Measurements from ENCODE around the gene VPS13A. TPM values are rescaled to one million over a fixed set of nuclear protein-coding genes. Genes with fewer than 3 reads are reported as not detected.

Gene VPS13A
- total RNA-seq, 1 donor from 2014 or later: 19.5 TPM

- H3K27me3 ChIP-seq (ENCODE audit: control insufficient read depth, insufficient read depth, low read length): no peaks in the 10 kb centered on the region
- FAIRE-seq (no peak), DNase-seq (ENCODE audit: low read depth) (peak; percentile 68)
- H3K4me3 ChIP-seq (ENCODE audit: low read depth, low read length): no peak overlapping the region
- no peaks in the 10 kb centered on the region for H3K36me3 ChIP-seq (ENCODE audit: control insufficient read depth, insufficient read depth, low read length)
- no peak for TF ChIP-seq CTCF (IDR thresholded peaks at IDR 0.05; ENCODE audit: insufficient read depth, low read length, severe bottlenecking)
Observed at GRCh38 chr9:77218612-77219011, 41.3 kb downstream of the VPS13A start.

GRCh38 chr9:77221431-77221830, 44.1 kb downstream of the VPS13A start:
- no peaks in the 10 kb centered on the region for H3K27me3 ChIP-seq (ENCODE audit: control insufficient read depth, insufficient read depth, low read length)
- no peak for DNase-seq (ENCODE audit: low read depth)
- no peak for FAIRE-seq
- peaks cover 1% of the 10 kb centered on the region for H3K36me3 ChIP-seq (ENCODE audit: control insufficient read depth, insufficient read depth, low read length)
- no peak overlapping the region for H3K4me3 ChIP-seq (ENCODE audit: low read depth, low read length)
- no peak for TF ChIP-seq CTCF (IDR thresholded peaks at IDR 0.05; ENCODE audit: insufficient read depth, low read length, severe bottlenecking)

- Histone ChIP-seq H3K27me3 (ENCODE audit: control insufficient read depth, insufficient read depth, low read length) (no peaks in the 10 kb centered on the region), H3K36me3 (ENCODE audit: control insufficient read depth, insufficient read depth, low read length) (peaks cover 1% of the 10 kb centered on the region), H3K4me3 (ENCODE audit: low read depth, low read length) (no peak overlapping the region)
- DNase-seq (ENCODE audit: low read depth) (peak; percentile 22), FAIRE-seq (no peak)
- TF ChIP-seq CTCF (IDR thresholded peaks at IDR 0.05; ENCODE audit: insufficient read depth, low read length, severe bottlenecking): no peak
Observed at GRCh38 chr9:77224746-77225312, 47.5 kb downstream of the VPS13A start.

- DNase-seq (ENCODE audit: low read depth): no peak
- no peak for TF ChIP-seq CTCF (IDR thresholded peaks at IDR 0.05; ENCODE audit: insufficient read depth, low read length, severe bottlenecking)
- Histone ChIP-seq H3K27me3 (ENCODE audit: control insufficient read depth, insufficient read depth, low read length) (no peaks in the 10 kb centered on the region), H3K4me3 (ENCODE audit: low read depth, low read length) (no peak overlapping the region), H3K36me3 (ENCODE audit: control insufficient read depth, insufficient read depth, low read length) (no peaks in the 10 kb centered on the region)
- no peak for FAIRE-seq
Observed at GRCh38 chr9:77236693-77237092, 59.4 kb downstream of the VPS13A start.

- Histone ChIP-seq H3K4me3 (ENCODE audit: low read depth, low read length) (no peak overlapping the region), H3K27me3 (ENCODE audit: control insufficient read depth, insufficient read depth, low read length) (no peaks in the 10 kb centered on the region), H3K36me3 (ENCODE audit: control insufficient read depth, insufficient read depth, low read length) (peaks cover 1% of the 10 kb centered on the region)
- DNase-seq (ENCODE audit: low read depth): no peak
- FAIRE-seq: no peak
- TF ChIP-seq CTCF (IDR thresholded peaks at IDR 0.05; ENCODE audit: insufficient read depth, low read length, severe bottlenecking): no peak
Observed at GRCh38 chr9:77237896-77238295, 60.6 kb downstream of the VPS13A start.

GRCh38 chr9:77251050-77251449, 73.7 kb downstream of the VPS13A start:
- DNase-seq (ENCODE audit: low read depth) (no peak), FAIRE-seq (no peak)
- TF ChIP-seq CTCF (IDR thresholded peaks at IDR 0.05; ENCODE audit: insufficient read depth, low read length, severe bottlenecking): no peak
- no peaks in the 10 kb centered on the region for H3K27me3 ChIP-seq (ENCODE audit: control insufficient read depth, insufficient read depth, low read length)
- no peaks in the 10 kb centered on the region for H3K36me3 ChIP-seq (ENCODE audit: control insufficient read depth, insufficient read depth, low read length)
- H3K4me3 ChIP-seq (ENCODE audit: low read depth, low read length): no peak overlapping the region

Data from bronchial epithelial cell (primary cell).